M059J (cell line): Measurements from ENCODE around the gene ALKBH2. TPM values are rescaled to one million over a fixed set of nuclear protein-coding genes. Genes with fewer than 3 reads are reported as not detected.
"Not testable (repeated sequence)": the region's sequence is repeated elsewhere in the genome, so short reads cannot be mapped to it uniquely, and the experiment has no call there.

Experiments
- DNase-seq: peaks from one replicate; pipeline ENCODE4 v3.0.0-alpha.2; 2012; ENCODE audit warnings: low read depth
- total RNA-seq: library from RNA; depleted of rRNA; stranded (reverse); fragments of >200 nt; shearing (Covaris generic); gene quantifications from 2 replicates; pipeline ENCODE4 v1.2.3, GENCODE V29; 2014

Gene ALKBH2
- total RNA-seq, 1 experiment from 2014 or later, result 10.8 TPM

DNA sequence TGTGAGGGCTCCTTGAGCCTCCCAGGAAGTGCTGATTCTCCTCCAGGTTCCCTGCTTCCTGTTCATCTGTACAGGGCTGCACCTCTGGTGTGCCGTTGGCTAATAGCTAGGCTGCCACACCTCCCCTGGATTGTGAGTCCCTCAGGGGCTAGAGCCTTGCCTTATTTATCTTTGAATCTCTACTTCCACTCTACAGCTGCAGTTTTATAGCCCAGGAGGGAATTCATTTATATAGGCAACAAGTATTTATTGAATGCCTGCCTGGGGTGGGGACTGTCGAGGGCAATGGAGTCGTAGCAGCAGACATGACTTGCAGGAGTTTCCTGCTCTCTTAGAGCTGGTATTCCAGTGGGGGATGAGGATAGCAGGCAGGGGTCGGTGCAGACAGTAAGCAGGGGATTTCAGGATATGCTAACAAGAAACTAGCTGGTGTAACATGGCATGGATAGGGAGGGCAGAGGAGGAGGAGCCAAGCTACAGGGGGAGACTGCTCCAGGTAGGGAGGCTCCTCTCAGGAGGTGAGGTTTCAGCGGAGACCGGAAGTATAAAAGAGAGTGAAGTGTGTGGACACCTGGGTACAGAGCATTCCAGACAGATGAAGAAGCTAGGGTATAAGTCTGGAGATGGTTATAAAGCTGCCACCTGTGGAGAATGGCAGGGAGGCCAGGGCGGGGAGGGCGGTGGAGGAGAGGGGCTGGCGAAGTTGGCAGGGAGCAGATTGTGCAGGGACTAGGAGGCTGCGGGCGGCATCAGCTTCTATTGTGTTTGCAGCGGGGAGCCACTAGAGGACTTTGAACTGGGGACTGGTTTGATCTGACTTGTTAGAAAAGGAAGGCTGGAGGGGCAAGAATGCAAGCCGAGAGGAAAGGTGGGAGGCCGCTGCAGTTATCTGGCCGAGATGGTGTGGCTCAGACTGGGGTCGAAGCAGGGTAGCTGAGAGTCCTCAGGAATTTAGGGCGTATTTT lies 23.7 kb downstream of the ALKBH2 start:
- no peak for DNase-seq

GRCh38 chr12:109065853-109066193 lies 27.4 kb downstream of the ALKBH2 start:
- no peak for DNase-seq

DNA sequence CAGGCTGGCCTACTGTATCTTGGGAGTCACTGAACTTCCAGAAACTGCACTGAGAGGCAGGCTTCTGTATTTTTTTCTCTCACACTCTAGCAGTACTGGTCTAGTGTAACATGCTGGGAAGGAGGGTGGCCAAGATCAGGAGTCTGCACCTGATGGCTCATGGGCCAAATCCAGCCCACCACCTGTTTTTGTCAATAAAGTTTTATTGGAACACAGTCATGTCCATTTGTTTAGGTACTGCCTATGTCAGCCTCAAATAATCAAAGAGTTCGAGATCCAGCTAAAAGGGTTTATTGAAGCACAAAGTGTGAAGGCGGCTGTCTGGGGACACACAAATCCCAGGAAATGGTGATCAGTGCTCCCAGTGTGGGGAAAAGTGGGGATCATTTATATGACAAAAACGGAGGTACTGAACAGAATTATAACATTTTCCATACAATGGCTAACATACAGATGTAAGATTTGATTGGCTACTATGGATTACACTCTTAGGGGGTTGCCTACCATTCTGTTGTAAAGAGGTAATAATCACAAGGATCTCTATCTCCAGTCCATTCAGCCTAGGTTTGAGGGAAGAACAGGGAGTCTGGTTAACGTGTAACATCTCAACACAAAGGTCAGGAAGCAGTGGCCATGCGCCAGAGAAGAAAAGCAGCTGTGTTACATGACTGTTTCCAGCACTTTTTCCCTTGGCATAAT lies 28.0 kb downstream of the ALKBH2 start:
- DNase-seq, result no peak

- DNase-seq, result no peak
These were observed 29.1 kb downstream of the ALKBH2 start for GRCh38 chr12:109064143-109064542.

DNA sequence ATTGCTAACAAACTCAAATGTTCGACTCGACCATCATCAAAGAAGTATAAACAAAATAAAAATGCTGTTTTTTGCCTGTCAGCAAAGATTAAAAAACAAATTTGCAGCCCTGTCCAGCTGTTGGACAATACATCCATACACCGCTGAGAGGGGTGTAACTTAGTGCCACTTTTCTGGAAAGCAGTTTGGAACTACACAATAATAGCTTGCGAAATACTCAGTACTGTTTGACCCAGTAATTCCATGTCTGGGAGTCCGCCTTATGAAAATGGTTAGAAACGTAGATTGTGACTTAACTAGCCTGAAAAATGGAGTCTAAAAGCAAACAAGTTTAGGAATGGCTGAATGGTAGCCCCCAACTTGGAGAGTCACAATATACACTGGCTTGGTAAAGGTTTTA lies 34.5 kb downstream of the ALKBH2 start:
- no peak for DNase-seq

DNA sequence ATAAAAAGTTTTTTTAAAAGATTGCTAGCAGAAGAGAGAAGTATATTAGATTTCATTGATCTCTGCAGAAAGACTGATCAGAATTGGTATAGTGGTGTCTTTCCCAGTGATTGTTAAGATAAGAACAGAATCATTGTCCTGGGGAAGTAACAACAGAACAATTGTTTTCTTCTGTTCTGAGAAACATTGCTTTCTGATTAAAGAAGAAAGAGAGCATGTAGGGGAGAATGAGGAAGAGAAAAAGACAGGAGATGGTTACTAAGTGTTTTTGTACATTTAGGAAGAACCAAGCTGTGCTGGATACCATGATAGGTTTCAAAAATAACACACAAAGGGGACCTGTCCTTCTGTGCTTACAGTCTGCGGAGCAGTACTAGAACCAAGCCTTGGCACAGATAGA lies 35.9 kb downstream of the ALKBH2 start:
- DNase-seq, result no peak

DNA sequence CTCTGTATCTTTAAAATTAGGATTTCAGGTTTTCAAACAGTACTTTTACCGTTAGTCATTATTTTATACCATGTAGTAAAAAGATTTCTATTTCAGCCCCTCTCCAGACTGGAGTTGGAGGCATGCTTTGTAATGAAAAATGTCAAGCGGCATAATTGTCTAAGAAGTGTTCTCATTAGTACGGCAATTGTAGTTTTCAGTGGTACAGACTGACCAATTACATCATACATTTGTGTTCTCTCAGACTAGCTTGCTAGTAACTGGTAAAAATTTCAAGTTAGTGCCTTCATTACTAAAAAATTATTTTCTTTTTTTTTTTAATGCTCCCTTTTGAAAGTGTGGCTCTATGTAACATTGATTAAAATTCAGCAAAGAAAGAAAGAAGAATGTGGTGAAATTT lies 36.4 kb downstream of the ALKBH2 start:
- DNase-seq, result no peak

- no peak for DNase-seq
These were observed 38.8 kb downstream of the ALKBH2 start for GRCh38 chr12:109054520-109054919.

DNA sequence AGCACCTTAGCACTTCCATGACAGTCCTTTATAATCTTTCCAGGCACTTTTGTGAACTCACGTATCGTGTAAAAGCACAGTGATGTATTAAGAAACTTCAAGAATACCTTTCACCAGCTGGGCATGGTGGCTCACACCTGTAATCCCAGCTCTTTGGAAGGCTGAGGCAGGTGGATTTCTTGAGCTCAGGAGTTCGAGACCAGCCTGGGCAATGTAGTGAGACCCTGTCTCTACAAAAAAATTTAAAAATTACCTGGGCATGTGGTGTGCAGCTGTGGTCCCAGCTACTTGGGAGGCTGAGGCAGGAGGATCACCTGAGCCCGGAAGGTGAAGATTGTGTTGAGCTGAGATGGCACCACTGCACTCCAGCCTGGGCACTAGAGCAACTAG lies 39.2 kb downstream of the ALKBH2 start:
- DNase-seq, result not testable (repeated sequence)

DNA sequence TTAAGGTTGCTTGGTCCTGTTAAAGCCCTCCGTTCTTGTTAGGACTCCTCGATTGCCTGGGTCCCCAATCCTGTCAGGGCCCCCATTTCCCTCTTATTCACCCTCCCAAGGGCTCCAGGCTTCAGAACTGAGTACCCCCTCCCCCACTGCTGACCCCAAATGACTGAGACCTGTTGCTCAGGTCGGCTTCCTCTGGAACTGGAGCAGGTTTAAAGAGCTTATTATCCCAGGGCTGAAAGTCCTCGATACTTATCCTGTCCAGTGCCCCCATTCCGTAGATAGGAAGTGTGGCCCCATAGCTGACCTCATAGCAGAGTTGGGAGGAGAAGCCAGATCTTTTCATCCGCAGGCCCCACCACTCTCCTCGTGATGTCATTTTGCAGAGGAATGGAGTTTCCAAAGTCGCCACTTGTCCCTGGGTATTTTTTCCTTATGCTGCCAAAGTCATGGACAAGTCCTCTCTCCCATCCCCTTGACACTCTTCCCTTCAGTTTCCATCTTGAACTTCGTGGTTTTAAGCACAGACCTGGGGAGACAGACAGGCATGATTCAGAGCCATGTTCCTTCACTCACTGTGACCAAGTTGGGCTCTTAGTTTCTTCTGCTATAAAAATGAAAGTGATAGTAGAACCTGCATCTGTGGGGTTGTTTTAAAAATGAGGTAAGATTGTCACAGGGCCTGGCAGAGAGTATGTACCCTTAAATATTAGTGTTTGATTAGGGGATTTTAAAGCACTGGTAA lies 39.7 kb downstream of the ALKBH2 start:
- peak; percentile 35 for DNase-seq

- DNase-seq, result peak; percentile 76
These were observed 40.6 kb downstream of the ALKBH2 start, which contains the start of gene USP30 for GRCh38 chr12:109052414-109053323. TSS of gene USP30 (plus strand) at chr12:109052576. CDS start at chr12:109052679, 103 bp downstream.

- no peak for DNase-seq
These were observed 41.2 kb downstream of the ALKBH2 start for GRCh38 chr12:109052097-109052413.

DNA sequence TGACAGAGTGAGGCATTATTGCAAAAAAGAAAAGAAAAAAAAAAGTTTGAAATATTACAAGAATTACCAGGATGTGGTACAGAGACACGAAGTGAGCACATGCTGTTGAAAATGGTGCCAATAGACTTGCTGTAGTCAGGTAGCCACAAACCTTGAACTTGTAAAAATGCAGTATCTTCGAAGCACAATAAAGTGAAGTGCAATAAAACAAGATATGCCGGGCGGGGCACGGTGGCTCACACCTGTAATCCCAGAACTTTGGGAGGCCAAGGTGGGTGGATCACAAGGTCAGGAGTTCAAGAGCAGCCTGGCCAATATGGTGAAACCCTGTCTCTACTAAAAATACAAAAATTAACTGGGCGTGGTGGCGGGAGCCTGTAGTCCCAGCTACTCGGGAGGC lies 43.5 kb downstream of the ALKBH2 start:
- not testable (repeated sequence) for DNase-seq

GRCh38 chr12:109048706-109049105 lies 44.6 kb downstream of the ALKBH2 start:
- DNase-seq, result not testable (repeated sequence)

GRCh38 chr12:109047081-109047805 lies 46.0 kb downstream of the ALKBH2 start:
- DNase-seq, result peak; percentile 78

DNA sequence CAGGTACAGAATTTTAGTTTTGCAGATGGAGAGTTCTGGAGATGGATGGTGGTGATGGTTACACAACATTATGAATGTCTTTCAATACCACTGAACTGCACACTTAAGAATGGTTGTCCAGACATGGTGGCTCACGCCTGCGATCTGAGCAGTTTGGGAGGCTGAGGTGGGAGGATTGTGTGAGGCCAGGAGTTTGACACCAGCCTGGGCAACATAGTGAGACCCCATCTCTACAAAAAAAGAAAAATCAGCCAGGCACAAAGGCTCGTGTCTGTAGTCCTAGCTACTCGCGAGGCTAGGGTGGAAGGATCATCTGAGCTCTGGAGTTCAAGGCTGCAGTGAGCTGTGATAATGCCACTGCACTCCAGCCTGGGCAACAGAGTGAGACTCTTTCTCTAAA lies 49.0 kb downstream of the ALKBH2 start:
- no peak for DNase-seq
